Panc1 (cell line): Measurements from ENCODE around the gene C1QL1. TPM values are rescaled to one million over a fixed set of nuclear protein-coding genes. Genes with fewer than 3 reads are reported as not detected.

Experiments
- ATAC-seq: fragments of 200-7000 bp; cut with Tn5 transposase; 2 replicates; pipeline ENCODE4 v1.9.1; 2020; ENCODE audit warnings: mild to moderate bottlenecking, moderate library complexity
- BruUV-seq: library from RNA; stranded (reverse); fragments of 400-500 nt; replicated peaks from 2 replicates; lab custom pipeline; 2021; lab: Mats Ljungman, UMichigan
- CTCF ChIA-PET: fragments of 300-600 bp; sonication (Branson Sonifier 250); formaldehyde crosslinking; loops from one replicate; lab custom pipeline; 2022; ENCODE audit warnings: antibody characterized with exemption; lab: Charles Lee
- POLR2A ChIA-PET: fragments of 300-600 bp; sonication (Branson Sonifier 250); formaldehyde crosslinking; loops from one replicate; lab custom pipeline; 2022; ENCODE audit warnings: antibody characterized with exemption; lab: Charles Lee
- DNase-seq: peaks from one replicate; pipeline ENCODE4 v3.0.0-alpha.2; 2010; ENCODE audit warnings: low read depth, low spot score
- H3K27ac ChIP-seq: 2 replicates; pipeline ENCODE4 v1.5.1; 2011; ENCODE audit warnings: mild to moderate bottlenecking, low read length, inconsistent platforms
- H3K27me3 ChIP-seq: fragments of 200-500 bp; sonication (Bioruptor generic); 2 replicates; pipeline ENCODE4 v1.6.0; 2014; ENCODE audit warnings: low read length, inconsistent platforms; ENCODE audit not compliant: control insufficient read depth, insufficient read depth
- H3K36me3 ChIP-seq: fragments of 200-500 bp; sonication (Bioruptor generic); 2 replicates; pipeline ENCODE4 v1.5.1; 2014; ENCODE audit warnings: inconsistent platforms, mild to moderate bottlenecking, low read length, moderate library complexity; ENCODE audit not compliant: control insufficient read depth, insufficient read depth
- H3K4me1 ChIP-seq: 2 replicates; pipeline ENCODE4 v1.5.1; 2011; ENCODE audit warnings: inconsistent platforms, mild to moderate bottlenecking, low read length, moderate library complexity; ENCODE audit not compliant: control insufficient read depth, insufficient read depth
- H3K4me3 ChIP-seq, 2 experiments: 2 replicates each; pipeline ENCODE4 v1.5.1; 2011 to 2012; ENCODE audit warnings: low read depth in 2 of 2, low read length in 2 of 2, mild to moderate bottlenecking in 2 of 2, inconsistent platforms in 1 of 2, moderate library complexity in 1 of 2
- H3K9me3 ChIP-seq: fragments of 200-500 bp; sonication (Bioruptor generic); 2 replicates; pipeline ENCODE4 v1.5.1; 2014; ENCODE audit warnings: low read depth, mild to moderate bottlenecking, inconsistent platforms, low read length, moderate library complexity; ENCODE audit not compliant: control insufficient read depth, insufficient read depth
- CTCF ChIP-seq: fragments of 450-650 bp; IDR thresholded peaks from 2 replicates; pipeline ENCODE4 v1.5.1; 2017; ENCODE audit warnings: mild to moderate bottlenecking
- POLR2AphosphoS5 ChIP-seq: IDR thresholded peaks from 2 replicates; pipeline ENCODE4 v1.6.1; 2012; ENCODE audit warnings: mild to moderate bottlenecking, low read depth, low read length, moderate library complexity
- SIN3A ChIP-seq: IDR thresholded peaks from 2 replicates; pipeline ENCODE4 v1.6.1; 2012; ENCODE audit warnings: low read depth, mild to moderate bottlenecking, low read length, moderate library complexity, borderline replicate concordance; ENCODE audit not compliant: insufficient read depth
- TCF7L2 ChIP-seq: IDR thresholded peaks from 2 replicates; pipeline ENCODE4 v1.6.1; 2011; ENCODE audit warnings: mild to moderate bottlenecking, low read depth, low read length, inconsistent platforms
- in situ Hi-C: cut with HindIII; loops from 2 replicates; pipeline ENCODE4 v1.10.0; 2016; ENCODE audit warnings: low sequenced_read_pairs, low pct_unique_long_range_greater_than_20kb
- intact Hi-C: fragments of 100-400 bp; cut with micrococcal nuclease; formaldehyde crosslinking; loops from one replicate; pipeline ENCODE4 v1.10.0; 2022; ENCODE audit not compliant: unreplicated experiment
- total RNA-seq: library from RNA; stranded (reverse); gene quantifications from one replicate; pipeline ENCODE4 v1.2.1, GENCODE V29; 2021; ENCODE audit not compliant: unreplicated experiment
- TF ChIP-seq, protein P1 (sequence below), 2 experiments: IDR thresholded peaks; 2 replicates each; pipeline ENCODE4 v1.6.1; 2011 to 2012; ENCODE audit warnings: low read depth in 2 of 2, control low read depth in 1 of 2, low read length in 1 of 2, mild to moderate bottlenecking in 1 of 2, moderate library complexity in 1 of 2; ENCODE audit not compliant: insufficient read depth in 1 of 2

Gene C1QL1
- total RNA-seq, 1 experiment from 2014 or later, result 9.5 TPM

- Histone ChIP-seq H3K36me3 (peaks cover 2% of the 10 kb centered on the region; the same call in 1 of the 2 replicates), H3K27me3 (no peaks in the 10 kb centered on the region), H3K27ac (no peak overlapping the region), H3K9me3 (no peaks in the 10 kb centered on the region), H3K4me3 (no peak overlapping the region), H3K4me1 (no peaks in the 10 kb centered on the region)
- CTCF ChIA-PET, result interaction anchor here (0.5 kb wide), 1 partner anchor 923 kb away, joined by 5 read pairs; no protein-coding TSS in a partner anchor
- POLR2A ChIA-PET, result no interaction called here
- no TSS peak for BruUV-seq
- DNase-seq, result no peak
- intact Hi-C loops (no loop called here), in situ Hi-C loops (no loop called here)
- ATAC-seq, result no peak
- TF ChIP-seq SIN3A, result no peak
Measured at GRCh38 chr17:44928950-44929720, 39.0 kb downstream of the C1QL1 start.

GRCh38 chr17:44928136-44928535 is 40.0 kb downstream of the C1QL1 start:
- Histone ChIP-seq H3K4me3 (no peak overlapping the region), H3K27ac (no peak overlapping the region), H3K36me3 (peaks cover 2% of the 10 kb centered on the region; the same call in 1 of the 2 replicates), H3K9me3 (no peaks in the 10 kb centered on the region), H3K4me1 (no peaks in the 10 kb centered on the region), H3K27me3 (no peaks in the 10 kb centered on the region)
- in situ Hi-C loops, result no loop called here
- ChIA-PET CTCF (no interaction called here), POLR2A (no interaction called here)
- intact Hi-C loops, result no loop called here
- no peak for DNase-seq
- ATAC-seq, result no peak
- BruUV-seq, result no TSS peak
- TF ChIP-seq CTCF (no peak), SIN3A (no peak), POLR2AphosphoS5 (no peak), TCF7L2 (no peak)
- TF ChIP-seq, protein P1, sequence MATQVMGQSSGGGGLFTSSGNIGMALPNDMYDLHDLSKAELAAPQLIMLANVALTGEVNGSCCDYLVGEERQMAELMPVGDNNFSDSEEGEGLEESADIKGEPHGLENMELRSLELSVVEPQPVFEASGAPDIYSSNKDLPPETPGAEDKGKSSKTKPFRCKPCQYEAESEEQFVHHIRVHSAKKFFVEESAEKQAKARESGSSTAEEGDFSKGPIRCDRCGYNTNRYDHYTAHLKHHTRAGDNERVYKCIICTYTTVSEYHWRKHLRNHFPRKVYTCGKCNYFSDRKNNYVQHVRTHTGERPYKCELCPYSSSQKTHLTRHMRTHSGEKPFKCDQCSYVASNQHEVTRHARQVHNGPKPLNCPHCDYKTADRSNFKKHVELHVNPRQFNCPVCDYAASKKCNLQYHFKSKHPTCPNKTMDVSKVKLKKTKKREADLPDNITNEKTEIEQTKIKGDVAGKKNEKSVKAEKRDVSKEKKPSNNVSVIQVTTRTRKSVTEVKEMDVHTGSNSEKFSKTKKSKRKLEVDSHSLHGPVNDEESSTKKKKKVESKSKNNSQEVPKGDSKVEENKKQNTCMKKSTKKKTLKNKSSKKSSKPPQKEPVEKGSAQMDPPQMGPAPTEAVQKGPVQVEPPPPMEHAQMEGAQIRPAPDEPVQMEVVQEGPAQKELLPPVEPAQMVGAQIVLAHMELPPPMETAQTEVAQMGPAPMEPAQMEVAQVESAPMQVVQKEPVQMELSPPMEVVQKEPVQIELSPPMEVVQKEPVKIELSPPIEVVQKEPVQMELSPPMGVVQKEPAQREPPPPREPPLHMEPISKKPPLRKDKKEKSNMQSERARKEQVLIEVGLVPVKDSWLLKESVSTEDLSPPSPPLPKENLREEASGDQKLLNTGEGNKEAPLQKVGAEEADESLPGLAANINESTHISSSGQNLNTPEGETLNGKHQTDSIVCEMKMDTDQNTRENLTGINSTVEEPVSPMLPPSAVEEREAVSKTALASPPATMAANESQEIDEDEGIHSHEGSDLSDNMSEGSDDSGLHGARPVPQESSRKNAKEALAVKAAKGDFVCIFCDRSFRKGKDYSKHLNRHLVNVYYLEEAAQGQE (IDR thresholded peaks at IDR 0.05; ENCODE audit: insufficient read depth in 1 of 2, low read depth in 2 of 2, low read length in 1 of 2), result no peak

GRCh38 chr17:44927696-44928095 is 40.4 kb downstream of the C1QL1 start:
- ATAC-seq, result no peak
- TF ChIP-seq POLR2AphosphoS5 (no peak), SIN3A (no peak)
- DNase-seq, result no peak
- H3K27me3 ChIP-seq, result no peaks in the 10 kb centered on the region
- in situ Hi-C loops (no loop called here), intact Hi-C loops (no loop called here)
- ChIA-PET CTCF (no interaction called here), POLR2A (no interaction called here)
- H3K4me3 ChIP-seq, result no peak overlapping the region
- peaks cover 2% of the 10 kb centered on the region; the same call in 1 of the 2 replicates for H3K36me3 ChIP-seq
- H3K4me1 ChIP-seq, result no peaks in the 10 kb centered on the region
- no peak overlapping the region for H3K27ac ChIP-seq
- no TSS peak for BruUV-seq
- no peaks in the 10 kb centered on the region for H3K9me3 ChIP-seq
